ENCODE data around the gene HEATR5A. TPM values are rescaled to one million over a fixed set of nuclear protein-coding genes. Genes with fewer than 3 reads are reported as not detected.

The HEATR5A gene
- total RNA-seq, 3 donors from 2014 or later (not counting 1 experiment from before 2014, with no cell fraction given), result 12.1 to 23.9 (median 15.1) TPM

GRCh38 chr14:31268216-31268615, 152.1 kb downstream of the HEATR5A start:
- H3K27me3 ChIP-seq (ENCODE audit: control insufficient read depth, insufficient read depth, low read length), result no peaks in the 10 kb centered on the region
- Mint-ChIP-seq H3K9me3 (peaks cover 0 to 3% of the 10 kb centered on the region in 2 donors), H3K27ac (no peak overlapping the region), H3K27me3 (ENCODE audit: low read depth in 2 of 2) (peaks cover 5 to 10% of the 10 kb centered on the region in 2 donors), H3K36me3 (no peaks in the 10 kb centered on the region), H3K4me1 (peaks cover 0 to 10% of the 10 kb centered on the region in 2 donors), H3K4me3 (no peak overlapping the region)
- no peak for TF ChIP-seq CTCF (IDR thresholded peaks at IDR 0.05)
- H3K36me3 ChIP-seq (ENCODE audit: control insufficient read depth, insufficient read depth, low read length), result no peaks in the 10 kb centered on the region
- H3K4me3 ChIP-seq (ENCODE audit: low read length), result no peak overlapping the region
- DNase-seq, result no peak
- H3K9me3 ChIP-seq (ENCODE audit: control insufficient read depth, insufficient read depth, low read length), result peaks cover 4% of the 10 kb centered on the region
- intact Hi-C loops (cut with micrococcal nuclease), result no loop called here
- no peaks in the 10 kb centered on the region for H3K4me1 ChIP-seq (ENCODE audit: control insufficient read depth, insufficient read depth, low read length)
- no peak for ATAC-seq
- no peak overlapping the region for H3K27ac ChIP-seq (ENCODE audit: low read length)
- WGBS (ENCODE audit: insufficient coverage), result 100% methylated on average over 2 of the region's 3 CpGs

GRCh38 chr14:31266437-31267331, 153.7 kb downstream of the HEATR5A start:
- no peak for TF ChIP-seq CTCF (IDR thresholded peaks at IDR 0.05)
- H3K27ac Mint-ChIP-seq, result no peak overlapping the region
- Histone ChIP-seq H3K27me3 (ENCODE audit: control insufficient read depth, insufficient read depth, low read length) (no peaks in the 10 kb centered on the region), H3K27ac (ENCODE audit: low read length) (no peak overlapping the region), H3K4me3 (ENCODE audit: low read length) (no peak overlapping the region), H3K4me1 (ENCODE audit: control insufficient read depth, insufficient read depth, low read length) (no peaks in the 10 kb centered on the region), H3K9me3 (ENCODE audit: control insufficient read depth, insufficient read depth, low read length) (peaks cover 4% of the 10 kb centered on the region), H3K36me3 (ENCODE audit: control insufficient read depth, insufficient read depth, low read length) (no peaks in the 10 kb centered on the region)
- H3K4me1 Mint-ChIP-seq, result peaks cover 0 to 10% of the 10 kb centered on the region in 2 donors
- H3K27me3 Mint-ChIP-seq (ENCODE audit: low read depth in 2 of 2), result peaks cover 5 to 10% of the 10 kb centered on the region in 2 donors
- no peaks in the 10 kb centered on the region for H3K36me3 Mint-ChIP-seq
- H3K4me3 Mint-ChIP-seq, result no peak overlapping the region
- H3K9me3 Mint-ChIP-seq, result peaks cover 0 to 3% of the 10 kb centered on the region in 2 donors
- 91% methylated on average over 13 of the region's 13 CpGs for WGBS (ENCODE audit: insufficient coverage)
- DNase-seq, result no peak
- no peak for ATAC-seq
- intact Hi-C loops (cut with micrococcal nuclease), result no loop called here

- Histone ChIP-seq H3K36me3 (ENCODE audit: control insufficient read depth, insufficient read depth, low read length) (no peaks in the 10 kb centered on the region), H3K27me3 (ENCODE audit: control insufficient read depth, insufficient read depth, low read length) (no peaks in the 10 kb centered on the region), H3K9me3 (ENCODE audit: control insufficient read depth, insufficient read depth, low read length) (peaks cover 4% of the 10 kb centered on the region), H3K4me3 (ENCODE audit: low read length) (no peak overlapping the region), H3K4me1 (ENCODE audit: control insufficient read depth, insufficient read depth, low read length) (no peaks in the 10 kb centered on the region), H3K27ac (ENCODE audit: low read length) (no peak overlapping the region)
- no peak for TF ChIP-seq CTCF (IDR thresholded peaks at IDR 0.05)
- Mint-ChIP-seq H3K27ac (no peak overlapping the region), H3K4me3 (no peak overlapping the region), H3K27me3 (ENCODE audit: low read depth in 2 of 2) (peaks cover 5 to 15% of the 10 kb centered on the region in 2 donors), H3K36me3 (no peaks in the 10 kb centered on the region), H3K4me1 (peaks cover 0 to 10% of the 10 kb centered on the region in 2 donors), H3K9me3 (peaks cover 0 to 3% of the 10 kb centered on the region in 2 donors)
- 84% methylated on average over 7 of the region's 8 CpGs for WGBS (ENCODE audit: insufficient coverage)
- DNase-seq (no peak), ATAC-seq (no peak)
- intact Hi-C loops (cut with micrococcal nuclease), result no loop called here
Measured at GRCh38 chr14:31265701-31266398, 154.5 kb downstream of the HEATR5A start.
